Upper lobe of left lung (tissue), 4 donors: ENCODE results near the gene ZNF528.

Experiments used
- POLR2A ChIP-seq, 4 donors: fragments of 450-650 bp; IDR thresholded peaks; one replicate each; pipeline ENCODE4 v1.5.1; 2016 to 2017; ENCODE audit warnings: antibody characterized with exemption in 4 of 4, mild to moderate bottlenecking in 2 of 4
- POLR2AphosphoS5 ChIP-seq, 2 donors: sonication (generic); formaldehyde crosslinking; IDR thresholded peaks; one replicate each; pipeline ENCODE4 v1.5.1; 2017; ENCODE audit warnings: antibody characterized with exemption in 2 of 2
- TF ChIP-seq, protein P1 (sequence below), 6 experiments: fragments of 450-650 bp in 4 of 6; fragments of 200-600 bp in 2 of 6; sonication (generic) in 2 of 6; IDR thresholded peaks; one replicate each; pipeline ENCODE4 v1.5.1; 2016 to 2019; ENCODE audit warnings: antibody characterized with exemption in 6 of 6

DNA sequence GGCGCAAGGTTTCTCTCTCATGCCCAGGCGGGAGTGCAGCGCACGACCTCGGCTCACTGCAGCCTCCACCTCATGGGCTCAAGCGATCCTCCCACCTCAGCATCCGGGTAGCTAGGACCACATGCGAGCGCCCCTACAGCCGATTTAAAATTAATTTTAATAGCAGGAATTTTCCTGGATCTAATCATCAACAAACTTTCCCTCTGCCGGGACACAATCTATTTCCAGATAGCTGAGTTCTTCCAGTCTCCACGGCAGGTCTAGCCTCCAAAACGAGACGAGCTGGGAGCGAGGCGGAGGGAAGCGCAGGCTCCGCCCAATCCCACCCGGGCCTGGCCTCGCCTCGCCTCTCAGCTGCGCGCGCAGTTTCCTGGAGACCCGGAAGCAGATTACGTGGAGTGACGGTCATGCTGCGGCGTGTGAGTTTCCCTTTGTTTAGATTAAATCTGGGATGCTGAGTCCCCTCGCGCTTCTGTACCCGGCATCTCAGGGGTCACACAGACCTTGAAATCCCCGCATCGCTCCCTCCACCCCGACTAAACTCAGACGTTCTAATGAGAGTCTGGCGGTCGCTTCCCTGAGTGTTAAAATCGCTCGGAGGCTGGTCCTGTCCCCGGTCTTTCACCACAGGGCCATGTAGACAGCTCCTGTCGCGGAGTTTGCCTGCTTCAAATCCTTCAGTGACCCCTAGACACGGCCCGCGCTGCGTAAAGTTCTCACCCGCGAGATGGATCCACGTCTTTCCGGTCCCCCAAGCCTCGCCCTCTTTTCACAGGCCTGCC is 27.9 kb upstream of the ZNF528 start, which contains the start of gene ZNF880:
- TF ChIP-seq, protein P1, sequence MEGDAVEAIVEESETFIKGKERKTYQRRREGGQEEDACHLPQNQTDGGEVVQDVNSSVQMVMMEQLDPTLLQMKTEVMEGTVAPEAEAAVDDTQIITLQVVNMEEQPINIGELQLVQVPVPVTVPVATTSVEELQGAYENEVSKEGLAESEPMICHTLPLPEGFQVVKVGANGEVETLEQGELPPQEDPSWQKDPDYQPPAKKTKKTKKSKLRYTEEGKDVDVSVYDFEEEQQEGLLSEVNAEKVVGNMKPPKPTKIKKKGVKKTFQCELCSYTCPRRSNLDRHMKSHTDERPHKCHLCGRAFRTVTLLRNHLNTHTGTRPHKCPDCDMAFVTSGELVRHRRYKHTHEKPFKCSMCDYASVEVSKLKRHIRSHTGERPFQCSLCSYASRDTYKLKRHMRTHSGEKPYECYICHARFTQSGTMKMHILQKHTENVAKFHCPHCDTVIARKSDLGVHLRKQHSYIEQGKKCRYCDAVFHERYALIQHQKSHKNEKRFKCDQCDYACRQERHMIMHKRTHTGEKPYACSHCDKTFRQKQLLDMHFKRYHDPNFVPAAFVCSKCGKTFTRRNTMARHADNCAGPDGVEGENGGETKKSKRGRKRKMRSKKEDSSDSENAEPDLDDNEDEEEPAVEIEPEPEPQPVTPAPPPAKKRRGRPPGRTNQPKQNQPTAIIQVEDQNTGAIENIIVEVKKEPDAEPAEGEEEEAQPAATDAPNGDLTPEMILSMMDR (IDR thresholded peaks at IDR 0.05), result no peak
- peak; percentile 73 to 78 for TF ChIP-seq POLR2AphosphoS5 (IDR thresholded peaks at IDR 0.05)
- peak in 2 of 4 donors; percentile 49 to 57 for TF ChIP-seq POLR2A (IDR thresholded peaks at IDR 0.05)
